GM12878 (cell line): ENCODE measurements around the gene E2F1. TPM values are rescaled to one million over a fixed set of nuclear protein-coding genes. Genes with fewer than 3 reads are reported as not detected.

Experiments used
- ATAC-seq: fragments of 200-7000 bp; cut with Tn5 transposase; 3 replicates; pipeline ENCODE4 v1.9.1; 2020; ENCODE audit warnings: mild to moderate bottlenecking, moderate library complexity
- BruUV-seq: library from RNA; stranded (reverse); fragments of 400-500 nt; replicated peaks from 2 replicates; lab custom pipeline; 2021; lab: Mats Ljungman, UMichigan
- CTCF ChIA-PET: fragments of 300-600 bp; sonication (Branson Sonifier 250); formaldehyde crosslinking; extraction: SDS; loops from one replicate; lab custom pipeline; 2021; ENCODE audit warnings: inconsistent platforms; lab: Yijun Ruan, JAX
- POLR2A ChIA-PET: fragments of 350-600 bp; formaldehyde crosslinking; extraction: SDS; loops from one replicate; lab custom pipeline; 2021; ENCODE audit warnings: inconsistent platforms; lab: Charles Lee
- RAD21 ChIA-PET: fragments of 300-600 bp; sonication (Branson Sonifier 250); formaldehyde crosslinking; loops from one replicate; lab custom pipeline; 2023; ENCODE audit warnings: antibody characterized with exemption; ENCODE audit not compliant: unreplicated experiment; lab: Charles Lee
- SMC1A ChIA-PET: fragments of 300-600 bp; sonication (Branson Sonifier 250); formaldehyde crosslinking; loops from one replicate; lab custom pipeline; 2023; ENCODE audit not compliant: unreplicated experiment, uncharacterized antibody; lab: Charles Lee
- DNase-seq: peaks from one replicate; pipeline ENCODE4 v3.0.0-alpha.2; 2011; ENCODE audit warnings: low read depth, low spot score
- FAIRE-seq: peaks from 3 replicates; lab custom pipeline; 2011; peaks lifted over from hg19 to GRCh38; lab: Jason Lieb, UNC
- H2AFZ ChIP-seq: 2 replicates; pipeline ENCODE4 v1.6.0; 2011; ENCODE audit warnings: low read depth, low read length, control low read depth; ENCODE audit not compliant: control insufficient read depth
- H3K27ac ChIP-seq: 2 replicates; pipeline ENCODE4 v1.5.1; 2011; ENCODE audit warnings: control low read depth; ENCODE audit not compliant: control insufficient read depth, insufficient read depth
- H3K27me3 ChIP-seq, 2 experiments: replicated peaks in 1 of 2; 2 replicates each; pipeline versions ENCODE4 v1.6.0 to v1.6.1; 2011; ENCODE audit warnings: low read length in 1 of 2; ENCODE audit not compliant: control insufficient read depth in 2 of 2, insufficient read depth in 2 of 2
- H3K36me3 ChIP-seq, 2 experiments: 2 replicates each; pipeline ENCODE4 v1.5.1; 2011; ENCODE audit warnings: low read length in 1 of 2; ENCODE audit not compliant: control insufficient read depth in 2 of 2, insufficient read depth in 2 of 2
- H3K4me1 ChIP-seq: 2 replicates; pipeline ENCODE4 v1.6.1; 2011; ENCODE audit warnings: mild to moderate bottlenecking, low read length, moderate library complexity, mixed read lengths; ENCODE audit not compliant: control insufficient read depth, insufficient read depth
- H3K4me2 ChIP-seq: 2 replicates; pipeline ENCODE4 v1.6.0; 2011; ENCODE audit warnings: control low read depth; ENCODE audit not compliant: control insufficient read depth, insufficient read depth
- H3K4me3 ChIP-seq: fragments of 200-600 bp; sonication (generic); 2 replicates; pipeline ENCODE4 v1.5.1; 2016
- H3K79me2 ChIP-seq: 2 replicates; pipeline ENCODE4 v1.6.0; 2011; ENCODE audit warnings: low read length; ENCODE audit not compliant: control insufficient read depth, insufficient read depth
- H3K9ac ChIP-seq: 2 replicates; pipeline ENCODE4 v1.8.0; 2011; ENCODE audit warnings: low read length, control low read depth, mixed read lengths; ENCODE audit not compliant: control insufficient read depth, insufficient read depth
- H3K9me3 ChIP-seq: replicated peaks from 3 replicates; pipeline ENCODE4 v1.5.1; 2011; ENCODE audit warnings: mild to moderate bottlenecking, low read length; ENCODE audit not compliant: control insufficient read depth, insufficient read depth
- H4K20me1 ChIP-seq: 2 replicates; pipeline ENCODE4 v1.6.0; 2011; ENCODE audit not compliant: control insufficient read depth, insufficient read depth
- EED ChIP-seq: sonication (generic); IDR thresholded peaks from 2 replicates; pipeline ENCODE4 v1.6.1; 2016; ENCODE audit warnings: antibody characterized with exemption, low read depth
- FOXK2 ChIP-seq: fragments of 450-650 bp; IDR thresholded peaks from 2 replicates; pipeline ENCODE4 v1.6.1; 2017; ENCODE audit warnings: mild to moderate bottlenecking, moderate library complexity
- FOXM1 ChIP-seq: IDR thresholded peaks from 2 replicates; pipeline ENCODE4 v1.6.1; 2012; ENCODE audit warnings: low read depth, mild to moderate bottlenecking, inconsistent platforms, low read length, moderate library complexity
- HCFC1 ChIP-seq: fragments of 150-350 bp; IDR thresholded peaks from 2 replicates; pipeline ENCODE4 v1.6.1; 2014; ENCODE audit warnings: low read length
- KDM1A ChIP-seq: fragments of 200-600 bp; sonication (generic); IDR thresholded peaks from 2 replicates; pipeline ENCODE4 v1.6.1; 2016; ENCODE audit warnings: borderline replicate concordance
- KLF5 ChIP-seq: fragments of 450-650 bp; IDR thresholded peaks from 2 replicates; pipeline ENCODE4 v1.6.1; 2014; ENCODE audit warnings: mild to moderate bottlenecking; ENCODE audit not compliant: partially characterized antibody
- SMAD1 ChIP-seq: fragments of 450-650 bp; IDR thresholded peaks from 2 replicates; pipeline ENCODE4 v1.6.1; 2018; ENCODE audit warnings: mild to moderate bottlenecking, low read depth; ENCODE audit not compliant: partially characterized antibody
- TAF1 ChIP-seq: IDR thresholded peaks from 2 replicates; pipeline ENCODE4 v1.6.1; 2011; ENCODE audit warnings: mild to moderate bottlenecking, low read depth, low read length, borderline replicate concordance
- TCF12 ChIP-seq: IDR thresholded peaks from 2 replicates; pipeline ENCODE4 v1.6.1; 2011; ENCODE audit warnings: low read depth, mild to moderate bottlenecking, low read length
- YBX1 ChIP-seq: fragments of 450-650 bp; IDR thresholded peaks from 2 replicates; pipeline ENCODE4 v1.6.1; 2016; ENCODE audit warnings: antibody characterized with exemption
- ZZZ3 ChIP-seq: IDR thresholded peaks from 2 replicates; pipeline ENCODE4 v1.6.1; 2011; ENCODE audit warnings: low read depth; ENCODE audit not compliant: control insufficient read depth, insufficient read length
- WGBS: methylation state at CpG from one replicate; pipeline ENCODE4 v1.1.6; 2016; ENCODE audit warnings: low lambda C conversion rate; ENCODE audit not compliant: insufficient replicate concordance, insufficient coverage; ENCODE audit errors: missing lambda C conversion rate; 5-methylcytosine and 5-hydroxymethylcytosine counted together
- in situ Hi-C: fragments of 300-500 bp; cut with MboI; formaldehyde crosslinking; loops from 9 replicates; pipeline ENCODE4 v1.14.3; 2018; ENCODE audit warnings: mixed read lengths
- intact Hi-C: fragments of 100-400 bp; cut with micrococcal nuclease; formaldehyde crosslinking; loops from one replicate; pipeline ENCODE4 v1.14.2; 2022; ENCODE audit not compliant: unreplicated experiment
- polyA plus RNA-seq, 11 experiments: library from polyadenylated mRNA; depleted of rRNA in 4 of 11; unstranded in 6 of 11; stranded (reverse) in 5 of 11; fragments of >200 nt; fragmentation: Nextera tagmentation in 4 of 11; fragmentation: Illumina TruSeq in 1 of 11; extraction: Ambion mirVana in 4 of 11; extraction: Trizol in 1 of 11; gene quantifications; 1 replicate in 1 of 11; 2 replicates in 10 of 11; pipeline versions ENCODE4 v1.2.1 to v1.2.3, GENCODE V29; 2011 to 2016; ENCODE audit warnings: inconsistent platforms in 2 of 11, missing spikeins in 2 of 11, low read depth in 1 of 11
- total RNA-seq, 4 experiments: library from RNA; depleted of rRNA in 3 of 4; stranded (reverse); fragments of >200 nt in 3 of 4; fragmentation: Illumina TruSeq in 1 of 4; extraction: Trizol in 1 of 4; gene quantifications; 2 replicates each; pipeline versions ENCODE4 v1.2.1 to v1.2.3, GENCODE V29; 2013 to 2021
- TF ChIP-seq, protein P1 (sequence below): IDR thresholded peaks from 2 replicates; pipeline ENCODE4 v1.6.1; 2011; ENCODE audit warnings: low read depth, mild to moderate bottlenecking, low read length, moderate library complexity, borderline replicate concordance; ENCODE audit errors: extremely low read depth
- TF ChIP-seq, protein P2 (sequence below): fragments of 450-650 bp; formaldehyde crosslinking; IDR thresholded peaks from 2 replicates; pipeline ENCODE4 v1.5.0; 2022; ENCODE audit warnings: mild to moderate bottlenecking, missing genetic modification characterization
- TF ChIP-seq, protein P3 (sequence below): fragments of 450-650 bp; IDR thresholded peaks from 2 replicates; pipeline ENCODE4 v1.6.1; 2018; ENCODE audit warnings: borderline replicate concordance, mild to moderate bottlenecking; ENCODE audit not compliant: partially characterized antibody
- TF ChIP-seq, protein P4 (sequence below): fragments of 450-650 bp; IDR thresholded peaks from 2 replicates; pipeline ENCODE4 v1.6.1; 2017; ENCODE audit warnings: low read depth, mild to moderate bottlenecking, moderate library complexity
- TF ChIP-seq, protein P5 (sequence below): IDR thresholded peaks from 2 replicates; pipeline ENCODE4 v1.6.1; 2012; ENCODE audit warnings: low read depth, low read length, improper control_type of control experiment

E2F1 gene
- total and polyA plus RNA-seq, 10 of the 15 experiments (the other 5 are each of a cell fraction or from before 2014, with no cell fraction given): 0.29 to 50.2 (median 19.7) TPM

DNA sequence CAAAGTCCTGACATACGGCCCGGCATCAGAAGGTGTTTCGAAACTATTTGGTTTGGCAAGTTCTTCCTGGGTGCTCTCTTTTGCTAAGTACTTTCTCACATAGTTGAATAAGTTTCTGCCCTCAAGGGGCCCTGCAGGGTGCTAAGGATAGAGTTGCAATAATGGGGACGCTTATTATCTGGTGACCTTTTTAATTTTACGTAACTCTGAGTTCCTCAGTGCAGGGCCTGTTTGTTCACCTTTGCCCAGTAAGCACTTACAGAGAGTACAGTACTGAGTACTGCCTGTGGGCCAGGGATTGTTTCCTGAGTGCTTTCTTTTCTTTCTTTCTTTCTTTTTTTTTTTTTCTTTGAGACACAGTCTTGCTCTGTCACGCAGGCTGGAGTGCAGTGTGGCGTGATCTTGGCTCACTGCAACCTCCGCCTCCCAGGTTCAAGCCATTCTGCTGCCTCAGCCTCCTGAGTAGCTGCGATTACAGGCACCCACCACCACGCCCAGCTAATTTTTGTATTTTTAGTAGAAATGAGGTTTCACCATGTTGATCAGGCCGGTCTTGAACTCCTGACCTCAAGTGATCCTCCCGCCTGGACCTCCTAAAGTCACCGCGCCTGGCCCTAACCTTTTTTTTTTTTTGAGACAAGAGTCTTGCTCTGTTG is 38.4 kb upstream of the E2F1 start:
- WGBS: 74% methylated on average over 14 of the region's 14 CpGs
- SMC1A ChIA-PET: interaction anchor here (0.7 kb wide), 1 partner anchor 15 kb away, joined by 3 read pairs; no protein-coding TSS in a partner anchor
- Histone ChIP-seq H3K9ac (no peak overlapping the region), H3K4me3 (no peak overlapping the region), H3K27ac (no peak overlapping the region), H4K20me1 (no peaks in the 10 kb centered on the region), H3K4me1 (peaks cover 4% of the 10 kb centered on the region), H3K27me3 (no peaks in the 10 kb centered on the region), H2AFZ (no peak overlapping the region), H3K9me3 (no peaks in the 10 kb centered on the region), H3K36me3 (no peaks in the 10 kb centered on the region), H3K4me2 (no peak overlapping the region), H3K79me2 (peaks cover 4% of the 10 kb centered on the region)
- no peak for DNase-seq
- in situ Hi-C loops: no loop called here
- TF ChIP-seq YBX1: no peak
- TF ChIP-seq, protein P1, sequence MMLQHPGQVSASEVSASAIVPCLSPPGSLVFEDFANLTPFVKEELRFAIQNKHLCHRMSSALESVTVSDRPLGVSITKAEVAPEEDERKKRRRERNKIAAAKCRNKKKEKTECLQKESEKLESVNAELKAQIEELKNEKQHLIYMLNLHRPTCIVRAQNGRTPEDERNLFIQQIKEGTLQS: no peak
- TF ChIP-seq KLF5: no peak
- TF ChIP-seq ZZZ3: no peak
- TF ChIP-seq HCFC1: no peak
- no peak for TF ChIP-seq TAF1
- TF ChIP-seq KDM1A: no peak
- TF ChIP-seq, protein P2, sequence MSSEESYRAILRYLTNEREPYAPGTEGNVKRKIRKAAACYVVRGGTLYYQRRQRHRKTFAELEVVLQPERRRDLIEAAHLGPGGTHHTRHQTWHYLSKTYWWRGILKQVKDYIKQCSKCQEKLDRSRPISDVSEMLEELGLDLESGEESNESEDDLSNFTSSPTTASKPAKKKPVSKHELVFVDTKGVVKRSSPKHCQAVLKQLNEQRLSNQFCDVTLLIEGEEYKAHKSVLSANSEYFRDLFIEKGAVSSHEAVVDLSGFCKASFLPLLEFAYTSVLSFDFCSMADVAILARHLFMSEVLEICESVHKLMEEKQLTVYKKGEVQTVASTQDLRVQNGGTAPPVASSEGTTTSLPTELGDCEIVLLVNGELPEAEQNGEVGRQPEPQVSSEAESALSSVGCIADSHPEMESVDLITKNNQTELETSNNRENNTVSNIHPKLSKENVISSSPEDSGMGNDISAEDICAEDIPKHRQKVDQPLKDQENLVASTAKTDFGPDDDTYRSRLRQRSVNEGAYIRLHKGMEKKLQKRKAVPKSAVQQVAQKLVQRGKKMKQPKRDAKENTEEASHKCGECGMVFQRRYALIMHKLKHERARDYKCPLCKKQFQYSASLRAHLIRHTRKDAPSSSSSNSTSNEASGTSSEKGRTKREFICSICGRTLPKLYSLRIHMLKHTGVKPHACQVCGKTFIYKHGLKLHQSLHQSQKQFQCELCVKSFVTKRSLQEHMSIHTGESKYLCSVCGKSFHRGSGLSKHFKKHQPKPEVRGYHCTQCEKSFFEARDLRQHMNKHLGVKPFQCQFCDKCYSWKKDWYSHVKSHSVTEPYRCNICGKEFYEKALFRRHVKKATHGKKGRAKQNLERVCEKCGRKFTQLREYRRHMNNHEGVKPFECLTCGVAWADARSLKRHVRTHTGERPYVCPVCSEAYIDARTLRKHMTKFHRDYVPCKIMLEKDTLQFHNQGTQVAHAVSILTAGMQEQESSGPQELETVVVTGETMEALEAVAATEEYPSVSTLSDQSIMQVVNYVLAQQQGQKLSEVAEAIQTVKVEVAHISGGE (CRISPR knock-in tag): no peak
- TF ChIP-seq, protein P3, sequence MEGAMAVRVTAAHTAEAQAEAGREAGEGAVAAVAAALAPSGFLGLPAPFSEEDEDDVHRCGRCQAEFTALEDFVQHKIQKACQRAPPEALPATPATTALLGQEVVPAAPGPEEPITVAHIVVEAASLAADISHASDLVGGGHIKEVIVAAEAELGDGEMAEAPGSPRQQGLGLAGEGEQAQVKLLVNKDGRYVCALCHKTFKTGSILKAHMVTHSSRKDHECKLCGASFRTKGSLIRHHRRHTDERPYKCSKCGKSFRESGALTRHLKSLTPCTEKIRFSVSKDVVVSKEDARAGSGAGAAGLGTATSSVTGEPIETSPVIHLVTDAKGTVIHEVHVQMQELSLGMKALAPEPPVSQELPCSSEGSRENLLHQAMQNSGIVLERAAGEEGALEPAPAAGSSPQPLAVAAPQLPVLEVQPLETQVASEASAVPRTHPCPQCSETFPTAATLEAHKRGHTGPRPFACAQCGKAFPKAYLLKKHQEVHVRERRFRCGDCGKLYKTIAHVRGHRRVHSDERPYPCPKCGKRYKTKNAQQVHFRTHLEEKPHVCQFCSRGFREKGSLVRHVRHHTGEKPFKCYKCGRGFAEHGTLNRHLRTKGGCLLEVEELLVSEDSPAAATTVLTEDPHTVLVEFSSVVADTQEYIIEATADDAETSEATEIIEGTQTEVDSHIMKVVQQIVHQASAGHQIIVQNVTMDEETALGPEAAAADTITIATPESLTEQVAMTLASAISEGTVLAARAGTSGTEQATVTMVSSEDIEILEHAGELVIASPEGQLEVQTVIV: no peak
- TF ChIP-seq, protein P4, sequence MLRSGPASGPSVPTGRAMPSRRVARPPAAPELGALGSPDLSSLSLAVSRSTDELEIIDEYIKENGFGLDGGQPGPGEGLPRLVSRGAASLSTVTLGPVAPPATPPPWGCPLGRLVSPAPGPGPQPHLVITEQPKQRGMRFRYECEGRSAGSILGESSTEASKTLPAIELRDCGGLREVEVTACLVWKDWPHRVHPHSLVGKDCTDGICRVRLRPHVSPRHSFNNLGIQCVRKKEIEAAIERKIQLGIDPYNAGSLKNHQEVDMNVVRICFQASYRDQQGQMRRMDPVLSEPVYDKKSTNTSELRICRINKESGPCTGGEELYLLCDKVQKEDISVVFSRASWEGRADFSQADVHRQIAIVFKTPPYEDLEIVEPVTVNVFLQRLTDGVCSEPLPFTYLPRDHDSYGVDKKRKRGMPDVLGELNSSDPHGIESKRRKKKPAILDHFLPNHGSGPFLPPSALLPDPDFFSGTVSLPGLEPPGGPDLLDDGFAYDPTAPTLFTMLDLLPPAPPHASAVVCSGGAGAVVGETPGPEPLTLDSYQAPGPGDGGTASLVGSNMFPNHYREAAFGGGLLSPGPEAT: no peak
- TF ChIP-seq, protein P5, sequence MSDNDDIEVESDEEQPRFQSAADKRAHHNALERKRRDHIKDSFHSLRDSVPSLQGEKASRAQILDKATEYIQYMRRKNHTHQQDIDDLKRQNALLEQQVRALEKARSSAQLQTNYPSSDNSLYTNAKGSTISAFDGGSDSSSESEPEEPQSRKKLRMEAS: no peak
- TF ChIP-seq EED: no peak
- TF ChIP-seq FOXM1: no peak
- no peak for TF ChIP-seq FOXK2
- no peak for TF ChIP-seq TCF12
- TF ChIP-seq SMAD1: no peak
- BruUV-seq: no TSS peak
- POLR2A ChIA-PET: no interaction called here
- no peak for ATAC-seq
- FAIRE-seq: no peak
- CTCF ChIA-PET: interaction anchor here (0.7 to 0.9 kb wide), 2 partner anchors 11 to 285 kb away, joined by 3 read pairs; no protein-coding TSS in a partner anchor
- RAD21 ChIA-PET: no interaction called here
- intact Hi-C loops: no loop called here
